22Rv1 (cell line): ENCODE measurements around the gene KY.

Experiments used
- CTCF ChIP-seq: fragments of 450-650 bp; IDR thresholded peaks from 2 replicates; pipeline ENCODE4 v1.5.1; 2017; ENCODE audit warnings: mild to moderate bottlenecking
- ZFX ChIP-seq: fragments of 450-650 bp; IDR thresholded peaks from 2 replicates; pipeline ENCODE4 v1.6.1; 2017; ENCODE audit warnings: antibody characterized with exemption, borderline replicate concordance

GRCh38 chr3:134594331-134594741 is 56.5 kb downstream of the KY start:
- TF ChIP-seq CTCF = no peak
- TF ChIP-seq ZFX = no peak
